SK-N-SH treated with all-trans-retinoic acid at 6 μM for 48 hours (cell line): ENCODE results near the gene MED15.

Experiments
- ATAC-seq: fragments of 200-7000 bp; cut with Tn5 transposase; 3 replicates; pipeline ENCODE4 v1.9.1; 2020; ENCODE audit warnings: mild to moderate bottlenecking, moderate library complexity
- BACH2 ChIP-seq: fragments of 250-450 bp; sonication (Bioruptor Pico); IDR thresholded peaks from 2 replicates; pipeline ENCODE4 v1.9.0; 2021; ENCODE audit warnings: mild to moderate bottlenecking, borderline replicate concordance
- CSDC2 ChIP-seq: fragments of 250-450 bp; sonication (Bioruptor Pico); IDR thresholded peaks from 2 replicates; pipeline ENCODE4 v1.5.0; 2020; ENCODE audit warnings: mild to moderate bottlenecking, moderate library complexity
- ESRRG ChIP-seq: fragments of 250-450 bp; sonication (Bioruptor Pico); IDR thresholded peaks from 2 replicates; pipeline ENCODE4 v1.6.1; 2021; ENCODE audit warnings: mild to moderate bottlenecking
- GLIS3 ChIP-seq: fragments of 250-450 bp; sonication (Bioruptor Pico); IDR thresholded peaks from 2 replicates; pipeline ENCODE4 v1.5.0; 2020; ENCODE audit warnings: mild to moderate bottlenecking, moderate library complexity
- ISL1 ChIP-seq: fragments of 250-450 bp; sonication (Bioruptor Pico); IDR thresholded peaks from 2 replicates; pipeline ENCODE4 v2.1.2; 2022; ENCODE audit warnings: mild to moderate bottlenecking, moderate library complexity
- OSR1 ChIP-seq: fragments of 250-450 bp; sonication (Bioruptor Pico); IDR thresholded peaks from 2 replicates; pipeline ENCODE4 v1.8.0; 2022; ENCODE audit warnings: moderate library complexity, mild to moderate bottlenecking, inconsistent platforms
- POU6F1 ChIP-seq: fragments of 250-450 bp; sonication (Bioruptor Pico); IDR thresholded peaks from 2 replicates; pipeline ENCODE4 v1.8.0; 2021; ENCODE audit warnings: low read depth, mild to moderate bottlenecking, moderate library complexity, borderline replicate concordance
- PPARA ChIP-seq: fragments of 250-450 bp; sonication (Bioruptor Pico); IDR thresholded peaks from 2 replicates; pipeline ENCODE4 v1.5.0; 2020; ENCODE audit warnings: mild to moderate bottlenecking, borderline replicate concordance
- RARB ChIP-seq: fragments of 250-450 bp; sonication (Bioruptor Pico); IDR thresholded peaks from 2 replicates; pipeline ENCODE4 v1.8.0; 2021; ENCODE audit warnings: mild to moderate bottlenecking, moderate library complexity
- SNAI2 ChIP-seq: fragments of 250-450 bp; sonication (Bioruptor Pico); IDR thresholded peaks from 2 replicates; pipeline ENCODE4 v1.5.0; 2020; ENCODE audit warnings: mild to moderate bottlenecking, moderate library complexity
- TOX ChIP-seq: fragments of 250-450 bp; sonication (Bioruptor Pico); IDR thresholded peaks from 2 replicates; pipeline ENCODE4 v1.8.0; 2021; ENCODE audit warnings: mild to moderate bottlenecking, moderate library complexity, borderline replicate concordance
- TSHZ2 ChIP-seq: fragments of 250-450 bp; sonication (Bioruptor Pico); IDR thresholded peaks from 2 replicates; pipeline ENCODE4 v1.5.0; 2020; ENCODE audit warnings: mild to moderate bottlenecking, moderate library complexity
- ZC3H10 ChIP-seq: fragments of 250-450 bp; sonication (Bioruptor Pico); IDR thresholded peaks from 2 replicates; pipeline ENCODE4 v1.5.1; 2021; ENCODE audit warnings: mild to moderate bottlenecking, moderate library complexity
- ZFP3 ChIP-seq: fragments of 250-450 bp; sonication (Bioruptor Pico); IDR thresholded peaks from 2 replicates; pipeline ENCODE4 v1.5.0; 2020; ENCODE audit warnings: mild to moderate bottlenecking, moderate library complexity
- ZFP30 ChIP-seq: fragments of 450-650 bp; formaldehyde crosslinking; IDR thresholded peaks from 2 replicates; pipeline ENCODE4 v1.5.0; 2022; ENCODE audit warnings: mild to moderate bottlenecking, moderate library complexity
- ZNF565 ChIP-seq: fragments of 450-650 bp; formaldehyde crosslinking; conservative IDR thresholded peaks from 2 replicates; pipeline ENCODE4 v1.5.0; 2020; ENCODE audit warnings: low read depth, mild to moderate bottlenecking, moderate library complexity
- ZNF70 ChIP-seq: fragments of 450-650 bp; formaldehyde crosslinking; IDR thresholded peaks from 2 replicates; pipeline ENCODE4 v1.5.0; 2020; ENCODE audit warnings: mild to moderate bottlenecking, moderate library complexity
- ZNF8 ChIP-seq: fragments of 450-650 bp; formaldehyde crosslinking; IDR thresholded peaks from 2 replicates; pipeline ENCODE4 v1.5.0; 2020; ENCODE audit warnings: mild to moderate bottlenecking, moderate library complexity
- TF ChIP-seq, protein P1 (sequence below): fragments of 250-450 bp; sonication (Bioruptor Pico); IDR thresholded peaks from 2 replicates; pipeline ENCODE4 v1.5.1; 2021; ENCODE audit warnings: mild to moderate bottlenecking, moderate library complexity
- TF ChIP-seq, protein P2 (sequence below): fragments of 250-450 bp; sonication (Bioruptor Pico); IDR thresholded peaks from 2 replicates; pipeline ENCODE4 v1.8.0; 2020; ENCODE audit warnings: mild to moderate bottlenecking, moderate library complexity, borderline replicate concordance
- TF ChIP-seq, protein P3 (sequence below): fragments of 250-450 bp; sonication (Bioruptor Pico); IDR thresholded peaks from 2 replicates; pipeline ENCODE4 v1.5.1; 2020; ENCODE audit warnings: low read depth, mild to moderate bottlenecking, moderate library complexity

Gene MED15

GRCh38 chr22:20553947-20554741, 46.7 kb downstream of the MED15 start:
- TF ChIP-seq ISL1 (CRISPR knock-in tag) (no peak), ESRRG (CRISPR knock-in tag) (no peak), OSR1 (CRISPR knock-in tag) (no peak), ZC3H10 (CRISPR knock-in tag) (no peak), POU6F1 (CRISPR knock-in tag) (no peak), GLIS3 (CRISPR knock-in tag) (no peak), SNAI2 (no peak), PPARA (CRISPR knock-in tag) (no peak), ZFP3 (no peak)
- TF ChIP-seq, protein P1, sequence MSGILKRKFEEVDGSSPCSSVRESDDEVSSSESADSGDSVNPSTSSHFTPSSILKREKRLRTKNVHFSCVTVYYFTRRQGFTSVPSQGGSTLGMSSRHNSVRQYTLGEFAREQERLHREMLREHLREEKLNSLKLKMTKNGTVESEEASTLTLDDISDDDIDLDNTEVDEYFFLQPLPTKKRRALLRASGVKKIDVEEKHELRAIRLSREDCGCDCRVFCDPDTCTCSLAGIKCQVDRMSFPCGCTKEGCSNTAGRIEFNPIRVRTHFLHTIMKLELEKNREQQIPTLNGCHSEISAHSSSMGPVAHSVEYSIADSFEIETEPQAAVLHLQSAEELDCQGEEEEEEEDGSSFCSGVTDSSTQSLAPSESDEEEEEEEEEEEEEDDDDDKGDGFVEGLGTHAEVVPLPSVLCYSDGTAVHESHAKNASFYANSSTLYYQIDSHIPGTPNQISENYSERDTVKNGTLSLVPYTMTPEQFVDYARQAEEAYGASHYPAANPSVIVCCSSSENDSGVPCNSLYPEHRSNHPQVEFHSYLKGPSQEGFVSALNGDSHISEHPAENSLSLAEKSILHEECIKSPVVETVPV (CRISPR knock-in tag): no peak
- TF ChIP-seq, protein P2, sequence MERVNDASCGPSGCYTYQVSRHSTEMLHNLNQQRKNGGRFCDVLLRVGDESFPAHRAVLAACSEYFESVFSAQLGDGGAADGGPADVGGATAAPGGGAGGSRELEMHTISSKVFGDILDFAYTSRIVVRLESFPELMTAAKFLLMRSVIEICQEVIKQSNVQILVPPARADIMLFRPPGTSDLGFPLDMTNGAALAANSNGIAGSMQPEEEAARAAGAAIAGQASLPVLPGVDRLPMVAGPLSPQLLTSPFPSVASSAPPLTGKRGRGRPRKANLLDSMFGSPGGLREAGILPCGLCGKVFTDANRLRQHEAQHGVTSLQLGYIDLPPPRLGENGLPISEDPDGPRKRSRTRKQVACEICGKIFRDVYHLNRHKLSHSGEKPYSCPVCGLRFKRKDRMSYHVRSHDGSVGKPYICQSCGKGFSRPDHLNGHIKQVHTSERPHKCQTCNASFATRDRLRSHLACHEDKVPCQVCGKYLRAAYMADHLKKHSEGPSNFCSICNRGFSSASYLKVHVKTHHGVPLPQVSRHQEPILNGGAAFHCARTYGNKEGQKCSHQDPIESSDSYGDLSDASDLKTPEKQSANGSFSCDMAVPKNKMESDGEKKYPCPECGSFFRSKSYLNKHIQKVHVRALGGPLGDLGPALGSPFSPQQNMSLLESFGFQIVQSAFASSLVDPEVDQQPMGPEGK (CRISPR knock-in tag): no peak
- no peak for ATAC-seq

- no peak for TF ChIP-seq ISL1 (CRISPR knock-in tag)
- TF ChIP-seq, protein P3, sequence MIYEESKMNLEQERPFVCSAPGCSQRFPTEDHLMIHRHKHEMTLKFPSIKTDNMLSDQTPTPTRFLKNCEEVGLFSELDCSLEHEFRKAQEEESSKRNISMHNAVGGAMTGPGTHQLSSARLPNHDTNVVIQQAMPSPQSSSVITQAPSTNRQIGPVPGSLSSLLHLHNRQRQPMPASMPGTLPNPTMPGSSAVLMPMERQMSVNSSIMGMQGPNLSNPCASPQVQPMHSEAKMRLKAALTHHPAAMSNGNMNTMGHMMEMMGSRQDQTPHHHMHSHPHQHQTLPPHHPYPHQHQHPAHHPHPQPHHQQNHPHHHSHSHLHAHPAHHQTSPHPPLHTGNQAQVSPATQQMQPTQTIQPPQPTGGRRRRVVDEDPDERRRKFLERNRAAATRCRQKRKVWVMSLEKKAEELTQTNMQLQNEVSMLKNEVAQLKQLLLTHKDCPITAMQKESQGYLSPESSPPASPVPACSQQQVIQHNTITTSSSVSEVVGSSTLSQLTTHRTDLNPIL (CRISPR knock-in tag): no peak
- TF ChIP-seq ZFP30: no peak
- TF ChIP-seq RARB (CRISPR knock-in tag): no peak
- TF ChIP-seq, protein P2 (CRISPR knock-in tag): no peak
- TF ChIP-seq SNAI2: no peak
- no peak for TF ChIP-seq POU6F1 (CRISPR knock-in tag)
- TF ChIP-seq BACH2 (CRISPR knock-in tag): no peak
- TF ChIP-seq GLIS3 (CRISPR knock-in tag): no peak
- TF ChIP-seq ZFP3: no peak
- no peak for TF ChIP-seq ZNF70
- TF ChIP-seq, all 23 proteins: peak for 0
- ATAC-seq: no peak
Observed at GRCh38 chr22:20554824-20555223, 47.4 kb downstream of the MED15 start.

DNA sequence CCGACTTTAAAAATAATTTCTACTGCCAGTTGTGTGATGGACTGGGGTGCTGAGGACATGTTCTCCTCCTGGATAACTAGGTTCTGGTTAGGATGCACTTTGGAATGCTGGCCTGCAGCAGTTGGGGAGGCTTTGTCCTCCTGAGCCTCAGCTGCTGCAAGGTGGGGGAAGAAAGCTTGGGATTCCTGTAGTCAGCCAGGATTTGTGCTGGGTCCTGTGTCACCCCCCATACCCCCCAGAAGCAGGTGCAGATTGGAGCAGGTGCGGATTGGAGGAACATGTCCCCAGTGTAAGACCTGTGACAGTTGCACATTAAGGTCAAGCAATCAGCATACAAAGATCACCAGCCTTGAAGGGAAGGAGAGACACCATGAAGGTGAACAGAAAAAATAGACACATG, 51.1 kb downstream of the MED15 start:
- no peak for ATAC-seq
- no peak for TF ChIP-seq ZNF565
- no peak for TF ChIP-seq SNAI2
- TF ChIP-seq CSDC2: no peak
- no peak for TF ChIP-seq TSHZ2 (CRISPR knock-in tag)
- no peak for TF ChIP-seq ZFP30
- TF ChIP-seq ZNF8 (CRISPR knock-in tag): no peak
- TF ChIP-seq, protein P2 (CRISPR knock-in tag): no peak
- no peak for TF ChIP-seq PPARA (CRISPR knock-in tag)
- no peak for TF ChIP-seq ZNF70
- no peak for TF ChIP-seq ZFP3
- TF ChIP-seq RARB (CRISPR knock-in tag): no peak
- no peak for TF ChIP-seq TOX (CRISPR knock-in tag)
